B cell (primary cell): ENCODE results near the gene PAM.

Experiments used
- EZH2 ChIP-seq: IDR thresholded peaks from 2 replicates; pipeline ENCODE4 v1.6.1; 2012; ENCODE audit warnings: borderline replicate concordance, low read depth, mild to moderate bottlenecking, moderate library complexity, low read length; ENCODE audit not compliant: insufficient read depth, poor library complexity, severe bottlenecking
- TF ChIP-seq, protein P1 (sequence below): fragments of 200-600 bp; IDR thresholded peaks from one replicate; pipeline ENCODE4 v1.8.0; 2022; ENCODE audit warnings: antibody characterized with exemption, mild to moderate bottlenecking

DNA sequence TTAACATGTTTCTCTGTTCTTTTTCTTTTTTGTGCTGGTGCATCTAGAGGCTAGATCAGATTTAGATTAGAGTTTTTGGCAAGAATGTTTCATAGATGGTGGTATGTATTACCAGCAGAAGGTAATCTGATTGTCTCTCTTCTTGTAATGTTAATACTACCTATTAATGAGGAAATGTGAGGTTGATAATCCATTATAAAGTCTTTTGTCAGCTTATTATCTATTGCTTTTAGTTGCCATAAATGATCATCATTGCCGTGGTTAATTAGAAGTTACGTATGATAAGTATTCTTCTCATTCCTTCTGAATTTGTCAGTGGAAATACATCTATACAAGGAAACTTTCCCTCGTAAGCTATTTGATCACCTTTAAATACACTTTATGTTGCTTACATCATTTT lies 135.0 kb downstream of the PAM start:
- TF ChIP-seq, protein P1, sequence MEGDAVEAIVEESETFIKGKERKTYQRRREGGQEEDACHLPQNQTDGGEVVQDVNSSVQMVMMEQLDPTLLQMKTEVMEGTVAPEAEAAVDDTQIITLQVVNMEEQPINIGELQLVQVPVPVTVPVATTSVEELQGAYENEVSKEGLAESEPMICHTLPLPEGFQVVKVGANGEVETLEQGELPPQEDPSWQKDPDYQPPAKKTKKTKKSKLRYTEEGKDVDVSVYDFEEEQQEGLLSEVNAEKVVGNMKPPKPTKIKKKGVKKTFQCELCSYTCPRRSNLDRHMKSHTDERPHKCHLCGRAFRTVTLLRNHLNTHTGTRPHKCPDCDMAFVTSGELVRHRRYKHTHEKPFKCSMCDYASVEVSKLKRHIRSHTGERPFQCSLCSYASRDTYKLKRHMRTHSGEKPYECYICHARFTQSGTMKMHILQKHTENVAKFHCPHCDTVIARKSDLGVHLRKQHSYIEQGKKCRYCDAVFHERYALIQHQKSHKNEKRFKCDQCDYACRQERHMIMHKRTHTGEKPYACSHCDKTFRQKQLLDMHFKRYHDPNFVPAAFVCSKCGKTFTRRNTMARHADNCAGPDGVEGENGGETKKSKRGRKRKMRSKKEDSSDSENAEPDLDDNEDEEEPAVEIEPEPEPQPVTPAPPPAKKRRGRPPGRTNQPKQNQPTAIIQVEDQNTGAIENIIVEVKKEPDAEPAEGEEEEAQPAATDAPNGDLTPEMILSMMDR: no peak
- no peak for TF ChIP-seq EZH2
